SU-DHL-6 (cell line): ENCODE data around the gene GLI3.

ENCODE experiments used
- H2AFZ ChIP-seq: fragments of 200-600 bp; sonication (generic); 2 replicates; pipeline ENCODE4 v1.6.1; 2014; ENCODE audit warnings: low read depth, mild to moderate bottlenecking, moderate library complexity, mixed read lengths, antibody characterized with exemption, low read length; ENCODE audit not compliant: severe bottlenecking
- H3F3A ChIP-seq: fragments of 200-600 bp; shearing (Covaris generic); 2 replicates; pipeline ENCODE4 v1.6.0; 2016; ENCODE audit warnings: antibody characterized with exemption, mild to moderate bottlenecking; ENCODE audit not compliant: insufficient read depth
- H3K27ac ChIP-seq: fragments of 200-600 bp; sonication (generic); 2 replicates; pipeline ENCODE4 v1.5.1; 2016; ENCODE audit warnings: low read depth, mild to moderate bottlenecking, low read length, moderate library complexity, mixed read lengths
- H3K27me3 ChIP-seq: fragments of 200-600 bp; sonication (generic), shearing (Covaris generic); 2 replicates; pipeline ENCODE4 v1.6.0; 2014; ENCODE audit warnings: mild to moderate bottlenecking, low read length
- H3K36me3 ChIP-seq: fragments of 200-600 bp; sonication (generic); 2 replicates; pipeline ENCODE4 v1.6.1; 2014; ENCODE audit warnings: mild to moderate bottlenecking, low read length, mixed read lengths
- H3K4me2 ChIP-seq: fragments of 300-600, 200-600 bp; shearing (Covaris generic), sonication (generic); 2 replicates; pipeline ENCODE4 v1.6.0; 2014; ENCODE audit warnings: low read length, low read depth, mild to moderate bottlenecking; ENCODE audit not compliant: poor library complexity, severe bottlenecking
- H3K4me3 ChIP-seq: fragments of 200-600 bp; sonication (generic); 2 replicates; pipeline ENCODE4 v1.5.1; 2014; ENCODE audit warnings: antibody characterized with exemption, low read length, mild to moderate bottlenecking, mixed read lengths; ENCODE audit not compliant: insufficient read depth, poor library complexity, severe bottlenecking
- H3K79me2 ChIP-seq: fragments of 200-600 bp; sonication (generic); 2 replicates; pipeline ENCODE4 v1.6.1; 2014; ENCODE audit warnings: mild to moderate bottlenecking, low read length, moderate library complexity; ENCODE audit not compliant: insufficient read depth
- H3K9ac ChIP-seq: fragments of 200-600 bp; sonication (generic); 2 replicates; pipeline ENCODE4 v1.7.0; 2014; ENCODE audit warnings: mild to moderate bottlenecking, low read length
- H3K9me2 ChIP-seq: fragments of 200-600 bp; sonication (generic); replicated peaks from 2 replicates; pipeline ENCODE4 v1.6.1; 2014; ENCODE audit warnings: low read length; ENCODE audit not compliant: insufficient read depth
- H3K9me3 ChIP-seq: fragments of 200-600 bp; sonication (generic); 2 replicates; pipeline ENCODE4 v1.6.1; 2014; ENCODE audit warnings: low read length, mixed read lengths; ENCODE audit not compliant: insufficient read depth
- H4K20me1 ChIP-seq: fragments of 200-600 bp; sonication (generic); 2 replicates; pipeline ENCODE4 v1.6.1; 2014; ENCODE audit warnings: low read depth, mild to moderate bottlenecking, antibody characterized with exemption, low read length, moderate library complexity, mixed read lengths
- EZH2phosphoT487 ChIP-seq: fragments of 200-600 bp; sonication (generic), shearing (Covaris generic); conservative IDR thresholded peaks from 2 replicates; pipeline ENCODE4 v1.6.1; 2018; ENCODE audit warnings: mild to moderate bottlenecking, antibody characterized with exemption, low read length, moderate library complexity, mixed read lengths
- TF ChIP-seq, protein P1 (sequence below): fragments of 200-600 bp; sonication (generic); IDR thresholded peaks from one replicate; pipeline ENCODE4 v1.5.1; 2017; ENCODE audit warnings: antibody characterized with exemption, mild to moderate bottlenecking, low read length, moderate library complexity; ENCODE audit not compliant: insufficient read depth, poor library complexity, severe bottlenecking

Gene GLI3

DNA sequence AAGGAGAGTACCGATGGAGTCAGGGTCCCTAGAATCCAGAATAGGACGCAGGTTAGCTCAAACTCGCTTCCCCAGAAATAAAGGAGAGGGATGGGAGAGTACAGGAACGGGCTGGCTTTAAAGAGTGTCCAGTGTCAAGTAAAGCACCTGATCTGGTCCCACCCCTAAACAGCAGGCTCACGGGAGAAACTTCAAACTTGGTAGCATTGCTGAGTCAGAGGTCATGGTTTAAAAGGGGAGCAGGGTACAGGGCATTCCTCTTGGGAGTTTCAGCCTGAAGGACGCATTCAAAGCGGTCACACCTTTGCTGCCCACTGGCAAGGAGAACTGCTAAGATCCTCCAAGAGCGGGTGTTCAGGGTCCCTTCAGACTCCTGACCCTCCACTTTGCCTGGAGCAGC lies 140.7 kb downstream of the GLI3 start:
- H3K9ac ChIP-seq, result no peak overlapping the region
- H3K79me2 ChIP-seq, result no peaks in the 10 kb centered on the region
- H3K4me2 ChIP-seq, result no peak overlapping the region
- no peaks in the 10 kb centered on the region for H3K27me3 ChIP-seq
- H3F3A ChIP-seq, result no peaks in the 10 kb centered on the region
- H2AFZ ChIP-seq, result no peak overlapping the region
- H4K20me1 ChIP-seq, result no peaks in the 10 kb centered on the region
- no peaks in the 10 kb centered on the region for H3K36me3 ChIP-seq
- H3K4me3 ChIP-seq, result no peak overlapping the region
- H3K9me2 ChIP-seq, result no peaks in the 10 kb centered on the region
- no peaks in the 10 kb centered on the region for H3K9me3 ChIP-seq
- H3K27ac ChIP-seq, result no peak overlapping the region
- TF ChIP-seq, protein P1, sequence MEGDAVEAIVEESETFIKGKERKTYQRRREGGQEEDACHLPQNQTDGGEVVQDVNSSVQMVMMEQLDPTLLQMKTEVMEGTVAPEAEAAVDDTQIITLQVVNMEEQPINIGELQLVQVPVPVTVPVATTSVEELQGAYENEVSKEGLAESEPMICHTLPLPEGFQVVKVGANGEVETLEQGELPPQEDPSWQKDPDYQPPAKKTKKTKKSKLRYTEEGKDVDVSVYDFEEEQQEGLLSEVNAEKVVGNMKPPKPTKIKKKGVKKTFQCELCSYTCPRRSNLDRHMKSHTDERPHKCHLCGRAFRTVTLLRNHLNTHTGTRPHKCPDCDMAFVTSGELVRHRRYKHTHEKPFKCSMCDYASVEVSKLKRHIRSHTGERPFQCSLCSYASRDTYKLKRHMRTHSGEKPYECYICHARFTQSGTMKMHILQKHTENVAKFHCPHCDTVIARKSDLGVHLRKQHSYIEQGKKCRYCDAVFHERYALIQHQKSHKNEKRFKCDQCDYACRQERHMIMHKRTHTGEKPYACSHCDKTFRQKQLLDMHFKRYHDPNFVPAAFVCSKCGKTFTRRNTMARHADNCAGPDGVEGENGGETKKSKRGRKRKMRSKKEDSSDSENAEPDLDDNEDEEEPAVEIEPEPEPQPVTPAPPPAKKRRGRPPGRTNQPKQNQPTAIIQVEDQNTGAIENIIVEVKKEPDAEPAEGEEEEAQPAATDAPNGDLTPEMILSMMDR, result no peak
- TF ChIP-seq EZH2phosphoT487, result no peak

DNA sequence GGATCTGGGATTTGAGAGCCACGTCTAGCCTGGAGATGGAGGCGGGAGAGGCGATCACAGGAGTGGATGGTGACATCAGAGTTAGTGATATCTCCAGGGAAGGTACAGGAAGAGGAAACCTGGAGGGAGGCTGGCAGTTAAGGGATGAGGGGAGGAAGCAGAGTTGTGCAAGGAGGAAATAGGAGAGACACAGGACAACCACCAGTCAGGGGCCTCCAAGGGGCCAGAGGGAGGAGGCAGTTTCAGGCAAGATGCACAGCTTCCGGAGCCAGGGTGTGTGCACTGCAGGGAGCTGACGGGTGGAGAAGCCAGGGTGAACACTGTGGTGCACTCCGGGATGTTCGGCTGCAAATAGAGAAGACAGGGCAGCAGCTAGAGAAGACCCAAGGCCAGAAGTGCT lies 141.2 kb downstream of the GLI3 start:
- no peaks in the 10 kb centered on the region for H4K20me1 ChIP-seq
- no peak overlapping the region for H3K27ac ChIP-seq
- no peaks in the 10 kb centered on the region for H3F3A ChIP-seq
- H3K4me3 ChIP-seq, result no peak overlapping the region
- no peaks in the 10 kb centered on the region for H3K79me2 ChIP-seq
- H3K9ac ChIP-seq, result no peak overlapping the region
- H3K4me2 ChIP-seq, result no peak overlapping the region
- H3K36me3 ChIP-seq, result no peaks in the 10 kb centered on the region
- no peak for TF ChIP-seq EZH2phosphoT487
- TF ChIP-seq, protein P1, result no peak
- H3K9me3 ChIP-seq, result no peaks in the 10 kb centered on the region
- H2AFZ ChIP-seq, result no peak overlapping the region
- H3K9me2 ChIP-seq, result no peaks in the 10 kb centered on the region
- no peaks in the 10 kb centered on the region for H3K27me3 ChIP-seq

DNA sequence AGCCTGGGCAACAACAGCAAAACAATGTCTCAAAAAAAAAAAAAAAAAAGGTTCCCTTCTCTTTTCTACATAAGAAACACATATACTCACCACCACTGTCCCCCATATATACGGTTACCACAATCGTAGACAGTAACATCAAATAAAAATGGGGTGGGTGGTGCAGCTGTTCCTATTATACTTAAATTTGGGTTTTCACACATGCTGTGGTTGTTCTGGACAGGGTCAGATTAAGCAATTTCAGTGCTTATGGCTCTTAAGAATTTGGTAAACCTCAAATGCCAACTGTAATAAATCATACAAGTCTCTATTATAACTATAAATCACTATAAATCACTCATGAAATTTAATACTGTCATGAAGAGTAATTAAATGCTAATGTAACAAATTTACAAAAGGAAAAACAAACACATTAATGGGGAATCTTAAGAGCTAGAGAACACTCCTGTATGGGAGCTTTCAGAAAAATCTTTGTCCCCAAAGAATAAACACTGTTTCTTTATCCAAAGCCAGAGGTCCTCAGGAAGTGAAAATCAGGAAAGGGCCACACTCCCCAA lies 143.6 kb downstream of the GLI3 start:
- H3K9me3 ChIP-seq, result no peaks in the 10 kb centered on the region
- H3F3A ChIP-seq, result no peaks in the 10 kb centered on the region
- no peaks in the 10 kb centered on the region for H3K36me3 ChIP-seq
- H3K27me3 ChIP-seq, result no peaks in the 10 kb centered on the region
- H4K20me1 ChIP-seq, result no peaks in the 10 kb centered on the region
- H3K9ac ChIP-seq, result no peak overlapping the region
- no peak overlapping the region for H3K4me3 ChIP-seq
- no peak overlapping the region for H2AFZ ChIP-seq
- no peak for TF ChIP-seq EZH2phosphoT487
- TF ChIP-seq, protein P1, result no peak
- no peak overlapping the region for H3K27ac ChIP-seq
- no peaks in the 10 kb centered on the region for H3K9me2 ChIP-seq
- H3K79me2 ChIP-seq, result no peaks in the 10 kb centered on the region
- no peak overlapping the region for H3K4me2 ChIP-seq
